ENCODE measurements around the gene DRAXIN.

- TF ChIP-seq, protein P1, sequence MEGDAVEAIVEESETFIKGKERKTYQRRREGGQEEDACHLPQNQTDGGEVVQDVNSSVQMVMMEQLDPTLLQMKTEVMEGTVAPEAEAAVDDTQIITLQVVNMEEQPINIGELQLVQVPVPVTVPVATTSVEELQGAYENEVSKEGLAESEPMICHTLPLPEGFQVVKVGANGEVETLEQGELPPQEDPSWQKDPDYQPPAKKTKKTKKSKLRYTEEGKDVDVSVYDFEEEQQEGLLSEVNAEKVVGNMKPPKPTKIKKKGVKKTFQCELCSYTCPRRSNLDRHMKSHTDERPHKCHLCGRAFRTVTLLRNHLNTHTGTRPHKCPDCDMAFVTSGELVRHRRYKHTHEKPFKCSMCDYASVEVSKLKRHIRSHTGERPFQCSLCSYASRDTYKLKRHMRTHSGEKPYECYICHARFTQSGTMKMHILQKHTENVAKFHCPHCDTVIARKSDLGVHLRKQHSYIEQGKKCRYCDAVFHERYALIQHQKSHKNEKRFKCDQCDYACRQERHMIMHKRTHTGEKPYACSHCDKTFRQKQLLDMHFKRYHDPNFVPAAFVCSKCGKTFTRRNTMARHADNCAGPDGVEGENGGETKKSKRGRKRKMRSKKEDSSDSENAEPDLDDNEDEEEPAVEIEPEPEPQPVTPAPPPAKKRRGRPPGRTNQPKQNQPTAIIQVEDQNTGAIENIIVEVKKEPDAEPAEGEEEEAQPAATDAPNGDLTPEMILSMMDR (conservative IDR thresholded peaks at IDR 0.05; ENCODE audit: low read depth, low read length) = no peak
- TF ChIP-seq EZH2 (IDR thresholded peaks at IDR 0.05; ENCODE audit: borderline replicate concordance, low read depth, low read length, poor library complexity, severe bottlenecking) = no peak
Observed at GRCh38 chr1:11767922-11768704, 76.6 kb downstream of the DRAXIN start.
